HepG2 (cell line): ENCODE data around the gene TRANK1. TPM values are rescaled to one million over a fixed set of nuclear protein-coding genes. Genes with fewer than 3 reads are reported as not detected.

Experiments
- ATF1 ChIP-seq: IDR thresholded peaks from 2 replicates; pipeline ENCODE4 v1.6.1; 2016; ENCODE audit warnings: mild to moderate bottlenecking, control low read depth
- ATF7-NPFF ChIP-seq: sonication (generic); formaldehyde crosslinking; IDR thresholded peaks from 2 replicates; pipeline ENCODE4 v1.8.1; 2023; ENCODE audit warnings: mild to moderate bottlenecking, low read depth, missing genetic modification reagents, moderate library complexity
- CBX1 ChIP-seq: IDR thresholded peaks from one replicate; pipeline ENCODE4 v1.6.1; 2016; ENCODE audit warnings: antibody characterized with exemption, low read depth
- HOMEZ ChIP-seq: IDR thresholded peaks from 2 replicates; pipeline ENCODE4 v1.6.1; 2016; ENCODE audit warnings: low read depth
- ISX ChIP-seq: sonication (generic); formaldehyde crosslinking; conservative IDR thresholded peaks from 2 replicates; pipeline ENCODE4 v1.5.0; 2020; ENCODE audit warnings: missing genetic modification reagents
- MIER3 ChIP-seq: IDR thresholded peaks from 2 replicates; pipeline ENCODE4 v1.6.1; 2016; ENCODE audit warnings: missing compliant biosample characterization, borderline replicate concordance
- MTA3 ChIP-seq: sonication (generic); formaldehyde crosslinking; IDR thresholded peaks from 2 replicates; pipeline ENCODE4 v1.4.0; 2020; ENCODE audit warnings: missing genetic modification reagents
- RARG ChIP-seq: sonication (generic); formaldehyde crosslinking; IDR thresholded peaks from 2 replicates; pipeline ENCODE4 v1.4.0; 2020; ENCODE audit warnings: low read depth, mild to moderate bottlenecking, missing genetic modification reagents
- THAP7 ChIP-seq: sonication (generic); formaldehyde crosslinking; IDR thresholded peaks from 2 replicates; pipeline ENCODE4 v1.8.1; 2023; ENCODE audit warnings: mild to moderate bottlenecking, missing genetic modification reagents
- ZNF430 ChIP-seq: sonication (generic); formaldehyde crosslinking; IDR thresholded peaks from 2 replicates; pipeline ENCODE4 v1.9.0; 2021; ENCODE audit warnings: mild to moderate bottlenecking, missing genetic modification reagents
- ZNF510 ChIP-seq: sonication (generic); formaldehyde crosslinking; IDR thresholded peaks from 2 replicates; pipeline ENCODE4 v1.4.0; 2020; ENCODE audit warnings: low read depth, mild to moderate bottlenecking, missing genetic modification reagents
- ZNF776 ChIP-seq: sonication (generic); formaldehyde crosslinking; IDR thresholded peaks from 2 replicates; pipeline ENCODE4 v1.4.0; 2020; ENCODE audit warnings: mild to moderate bottlenecking, missing genetic modification reagents
- ZNF781 ChIP-seq: sonication (generic); formaldehyde crosslinking; IDR thresholded peaks from 2 replicates; pipeline ENCODE4 v1.5.1; 2020; ENCODE audit warnings: borderline replicate concordance, mild to moderate bottlenecking, missing genetic modification reagents; ENCODE audit errors: not compliant biosample characterization
- polyA plus RNA-seq, 8 experiments: library from polyadenylated mRNA; depleted of rRNA in 3 of 8; stranded (reverse) in 7 of 8; unstranded in 1 of 8; fragments of >200 nt; fragmentation: Illumina TruSeq in 4 of 8; extraction: Trizol in 4 of 8; gene quantifications; 2 replicates each; pipeline versions ENCODE4 v1.2.1 to v1.2.3, GENCODE V29; 2011 to 2016; ENCODE audit warnings: low read depth in 4 of 8, missing spikeins in 1 of 8, mixed read lengths in 1 of 8; ENCODE audit not compliant: insufficient read depth in 1 of 8
- total RNA-seq, 5 experiments: library from RNA; depleted of rRNA; stranded (reverse); fragments of >200 nt; fragmentation: Illumina TruSeq; extraction: Trizol; gene quantifications; 2 replicates each; pipeline ENCODE4 v1.2.3, GENCODE V29; 2016; ENCODE audit warnings: low read depth in 1 of 5
- TF ChIP-seq, protein P1 (sequence below): sonication (generic); formaldehyde crosslinking; IDR thresholded peaks from 2 replicates; pipeline ENCODE4 v1.8.0; 2022; ENCODE audit warnings: mild to moderate bottlenecking, missing genetic modification reagents, moderate library complexity
- TF ChIP-seq, protein P2 (sequence below): sonication (generic); formaldehyde crosslinking; IDR thresholded peaks from 2 replicates; pipeline ENCODE4 v1.4.0; 2020; ENCODE audit warnings: missing genetic modification reagents
- TF ChIP-seq, protein P3 (sequence below): sonication (generic); formaldehyde crosslinking; conservative IDR thresholded peaks from 2 replicates; pipeline ENCODE4 v1.8.0; 2022; ENCODE audit warnings: mild to moderate bottlenecking, moderate library complexity, missing genetic modification reagents
- TF ChIP-seq, protein P4 (sequence below): sonication (generic); formaldehyde crosslinking; IDR thresholded peaks from 2 replicates; pipeline ENCODE4 v1.8.1; 2022; ENCODE audit warnings: low read depth, mild to moderate bottlenecking, missing genetic modification reagents
- TF ChIP-seq, protein P5 (sequence below): sonication (generic); formaldehyde crosslinking; IDR thresholded peaks from 2 replicates; pipeline ENCODE4 v1.5.0; 2020; ENCODE audit warnings: missing genetic modification reagents, mild to moderate bottlenecking, borderline replicate concordance

Gene TRANK1
- total and polyA plus RNA-seq, 2 of the 13 experiments (the other 11 are each of a cell fraction or from before 2014, with no cell fraction given): 0.13 to 0.32 TPM

DNA sequence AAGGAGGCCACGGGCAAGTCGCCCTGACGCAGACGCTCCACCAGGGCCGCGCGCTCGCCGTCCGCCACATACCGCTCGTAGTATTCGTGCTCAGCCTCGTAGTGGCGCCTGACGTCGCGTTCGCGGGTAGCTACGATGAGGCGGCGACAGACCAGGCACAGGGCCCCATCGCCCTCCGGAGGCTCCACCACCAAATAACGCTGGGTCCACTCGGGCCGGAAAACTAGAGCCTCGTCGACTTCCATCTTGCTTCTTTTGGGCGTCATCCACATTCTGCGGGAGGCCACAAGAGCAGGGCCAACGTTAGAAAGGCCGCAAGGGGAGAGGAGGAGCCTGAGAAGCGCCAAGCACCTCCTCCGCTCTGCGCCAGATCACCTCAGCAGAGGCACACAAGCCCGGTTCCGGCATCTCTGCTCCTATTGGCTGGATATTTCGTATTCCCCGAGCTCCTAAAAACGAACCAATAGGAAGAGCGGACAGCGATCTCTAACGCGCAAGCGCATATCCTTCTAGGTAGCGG lies 48.0 kb upstream of the TRANK1 start, which contains the start of gene EPM2AIP1 (continued):
- TF ChIP-seq MTA3 (CRISPR knock-in tag) (no peak), ZNF510 (CRISPR knock-in tag) (no peak), ATF1 (no peak), THAP7 (CRISPR knock-in tag) (peak; percentile 59; the same call in 1 of the 2 replicates), ATF7-NPFF (CRISPR knock-in tag) (no peak; the same call in none of the 2 replicates), RARG (no peak), CBX1 (no peak), ZNF776 (CRISPR knock-in tag) (no peak), ZNF430 (CRISPR knock-in tag) (peak; percentile 94; the same call in 1 of the 2 replicates), ISX (CRISPR knock-in tag) (no peak), HOMEZ (CRISPR knock-in tag) (peak; percentile 71), ZNF781 (no peak), MIER3 (CRISPR knock-in tag) (no peak)
- TF ChIP-seq, protein P1, sequence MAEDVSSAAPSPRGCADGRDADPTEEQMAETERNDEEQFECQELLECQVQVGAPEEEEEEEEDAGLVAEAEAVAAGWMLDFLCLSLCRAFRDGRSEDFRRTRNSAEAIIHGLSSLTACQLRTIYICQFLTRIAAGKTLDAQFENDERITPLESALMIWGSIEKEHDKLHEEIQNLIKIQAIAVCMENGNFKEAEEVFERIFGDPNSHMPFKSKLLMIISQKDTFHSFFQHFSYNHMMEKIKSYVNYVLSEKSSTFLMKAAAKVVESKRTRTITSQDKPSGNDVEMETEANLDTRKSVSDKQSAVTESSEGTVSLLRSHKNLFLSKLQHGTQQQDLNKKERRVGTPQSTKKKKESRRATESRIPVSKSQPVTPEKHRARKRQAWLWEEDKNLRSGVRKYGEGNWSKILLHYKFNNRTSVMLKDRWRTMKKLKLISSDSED (CRISPR knock-in tag): no peak
- TF ChIP-seq, protein P2, sequence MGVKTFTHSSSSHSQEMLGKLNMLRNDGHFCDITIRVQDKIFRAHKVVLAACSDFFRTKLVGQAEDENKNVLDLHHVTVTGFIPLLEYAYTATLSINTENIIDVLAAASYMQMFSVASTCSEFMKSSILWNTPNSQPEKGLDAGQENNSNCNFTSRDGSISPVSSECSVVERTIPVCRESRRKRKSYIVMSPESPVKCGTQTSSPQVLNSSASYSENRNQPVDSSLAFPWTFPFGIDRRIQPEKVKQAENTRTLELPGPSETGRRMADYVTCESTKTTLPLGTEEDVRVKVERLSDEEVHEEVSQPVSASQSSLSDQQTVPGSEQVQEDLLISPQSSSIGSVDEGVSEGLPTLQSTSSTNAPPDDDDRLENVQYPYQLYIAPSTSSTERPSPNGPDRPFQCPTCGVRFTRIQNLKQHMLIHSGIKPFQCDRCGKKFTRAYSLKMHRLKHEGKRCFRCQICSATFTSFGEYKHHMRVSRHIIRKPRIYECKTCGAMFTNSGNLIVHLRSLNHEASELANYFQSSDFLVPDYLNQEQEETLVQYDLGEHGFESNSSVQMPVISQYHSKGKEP (CRISPR knock-in tag): 0 out of 2 replicates have a peak, but pooled peaks have one; percentile 45
- TF ChIP-seq, protein P3, sequence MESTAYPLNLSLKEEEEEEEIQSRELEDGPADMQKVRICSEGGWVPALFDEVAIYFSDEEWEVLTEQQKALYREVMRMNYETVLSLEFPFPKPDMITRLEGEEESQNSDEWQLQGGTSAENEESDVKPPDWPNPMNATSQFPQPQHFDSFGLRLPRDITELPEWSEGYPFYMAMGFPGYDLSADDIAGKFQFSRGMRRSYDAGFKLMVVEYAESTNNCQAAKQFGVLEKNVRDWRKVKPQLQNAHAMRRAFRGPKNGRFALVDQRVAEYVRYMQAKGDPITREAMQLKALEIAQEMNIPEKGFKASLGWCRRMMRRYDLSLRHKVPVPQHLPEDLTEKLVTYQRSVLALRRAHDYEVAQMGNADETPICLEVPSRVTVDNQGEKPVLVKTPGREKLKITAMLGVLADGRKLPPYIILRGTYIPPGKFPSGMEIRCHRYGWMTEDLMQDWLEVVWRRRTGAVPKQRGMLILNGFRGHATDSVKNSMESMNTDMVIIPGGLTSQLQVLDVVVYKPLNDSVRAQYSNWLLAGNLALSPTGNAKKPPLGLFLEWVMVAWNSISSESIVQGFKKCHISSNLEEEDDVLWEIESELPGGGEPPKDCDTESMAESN (CRISPR knock-in tag): no peak; the same call in none of the 2 replicates
- TF ChIP-seq, protein P4, sequence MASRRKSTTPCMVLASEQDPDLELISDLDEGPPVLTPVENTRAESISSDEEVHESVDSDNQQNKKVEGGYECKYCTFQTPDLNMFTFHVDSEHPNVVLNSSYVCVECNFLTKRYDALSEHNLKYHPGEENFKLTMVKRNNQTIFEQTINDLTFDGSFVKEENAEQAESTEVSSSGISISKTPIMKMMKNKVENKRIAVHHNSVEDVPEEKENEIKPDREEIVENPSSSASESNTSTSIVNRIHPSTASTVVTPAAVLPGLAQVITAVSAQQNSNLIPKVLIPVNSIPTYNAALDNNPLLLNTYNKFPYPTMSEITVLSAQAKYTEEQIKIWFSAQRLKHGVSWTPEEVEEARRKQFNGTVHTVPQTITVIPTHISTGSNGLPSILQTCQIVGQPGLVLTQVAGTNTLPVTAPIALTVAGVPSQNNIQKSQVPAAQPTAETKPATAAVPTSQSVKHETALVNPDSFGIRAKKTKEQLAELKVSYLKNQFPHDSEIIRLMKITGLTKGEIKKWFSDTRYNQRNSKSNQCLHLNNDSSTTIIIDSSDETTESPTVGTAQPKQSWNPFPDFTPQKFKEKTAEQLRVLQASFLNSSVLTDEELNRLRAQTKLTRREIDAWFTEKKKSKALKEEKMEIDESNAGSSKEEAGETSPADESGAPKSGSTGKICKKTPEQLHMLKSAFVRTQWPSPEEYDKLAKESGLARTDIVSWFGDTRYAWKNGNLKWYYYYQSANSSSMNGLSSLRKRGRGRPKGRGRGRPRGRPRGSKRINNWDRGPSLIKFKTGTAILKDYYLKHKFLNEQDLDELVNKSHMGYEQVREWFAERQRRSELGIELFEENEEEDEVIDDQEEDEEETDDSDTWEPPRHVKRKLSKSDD: no peak
- TF ChIP-seq, protein P5, sequence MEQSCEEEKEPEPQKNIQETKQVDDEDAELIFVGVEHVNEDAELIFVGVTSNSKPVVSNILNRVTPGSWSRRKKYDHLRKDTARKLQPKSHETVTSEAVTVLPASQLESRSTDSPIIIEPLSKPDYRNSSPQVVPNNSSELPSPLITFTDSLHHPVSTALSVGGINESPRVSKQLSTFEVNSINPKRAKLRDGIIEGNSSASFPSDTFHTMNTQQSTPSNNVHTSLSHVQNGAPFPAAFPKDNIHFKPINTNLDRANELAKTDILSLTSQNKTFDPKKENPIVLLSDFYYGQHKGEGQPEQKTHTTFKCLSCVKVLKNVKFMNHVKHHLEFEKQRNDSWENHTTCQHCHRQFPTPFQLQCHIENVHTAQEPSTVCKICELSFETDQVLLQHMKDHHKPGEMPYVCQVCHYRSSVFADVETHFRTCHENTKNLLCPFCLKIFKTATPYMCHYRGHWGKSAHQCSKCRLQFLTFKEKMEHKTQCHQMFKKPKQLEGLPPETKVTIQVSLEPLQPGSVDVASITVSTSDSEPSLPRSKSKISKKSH: peak; percentile 64; the same call in 1 of the 2 replicates
